Endothelial cell of umbilical vein (primary cell): ENCODE results near the gene CPLX1. TPM values are rescaled to one million over a fixed set of nuclear protein-coding genes. Genes with fewer than 3 reads are reported as not detected.

Experiments
- BruUV-seq: library from RNA; stranded (reverse); fragments of 400-500 nt; replicated peaks from 2 replicates; lab custom pipeline; 2021; lab: Mats Ljungman, UMichigan
- CTCF ChIA-PET: fragments of 300-600, 350-600 bp; sonication (Branson Sonifier 250); formaldehyde crosslinking; loops from one replicate; lab custom pipeline; 2021; ENCODE audit warnings: antibody characterized with exemption, inconsistent platforms; lab: Charles Lee
- POLR2A ChIA-PET: fragments of 300-600, 350-600 bp; sonication (Branson Sonifier 250); formaldehyde crosslinking; loops from one replicate; lab custom pipeline; 2021; ENCODE audit warnings: antibody characterized with exemption, inconsistent platforms; lab: Charles Lee
- DNase-seq: peaks from one replicate; pipeline ENCODE4 v3.0.0-alpha.2; 2011; ENCODE audit warnings: low read depth, low spot score
- FAIRE-seq: peaks from 2 replicates; lab custom pipeline; 2011; peaks lifted over from hg19 to GRCh38; lab: Jason Lieb, UNC
- H2AFZ ChIP-seq: 2 replicates; pipeline ENCODE4 v1.6.0; 2012; ENCODE audit warnings: low read depth, low read length, control low read depth, inconsistent platforms
- H3K27ac ChIP-seq: 2 replicates; pipeline ENCODE4 v1.5.1; 2011; ENCODE audit warnings: low read depth, mild to moderate bottlenecking, control low read depth, low read length, moderate library complexity; ENCODE audit not compliant: insufficient read depth
- H3K27me3 ChIP-seq, 2 experiments: 2 replicates each; pipeline versions ENCODE4 v1.6.0 to v1.6.1; 2011; ENCODE audit warnings: low read length in 2 of 2, mixed read lengths in 1 of 2; ENCODE audit not compliant: control insufficient read depth in 2 of 2, insufficient read depth in 2 of 2
- H3K36me3 ChIP-seq, 2 experiments: 2 replicates in 1 of 2; 3 replicates in 1 of 2; pipeline ENCODE4 v1.5.1; 2011; ENCODE audit warnings: low read length in 2 of 2, mild to moderate bottlenecking in 1 of 2, moderate library complexity in 1 of 2; ENCODE audit not compliant: control insufficient read depth in 2 of 2, insufficient read depth in 2 of 2; ENCODE audit errors: extremely low read depth in 1 of 2
- H3K4me1 ChIP-seq: 3 replicates; pipeline ENCODE4 v1.5.1; 2011; ENCODE audit warnings: mild to moderate bottlenecking, low read length; ENCODE audit not compliant: control insufficient read depth, insufficient read depth; ENCODE audit errors: extremely low read depth
- H3K4me2 ChIP-seq: 2 replicates; pipeline ENCODE4 v1.6.1; 2011; ENCODE audit warnings: low read length, control low read depth, mixed read lengths; ENCODE audit not compliant: insufficient read depth
- H3K4me3 ChIP-seq, 3 experiments: fragments of 200-600 bp in 1 of 3; sonication (generic), shearing (Covaris generic) in 1 of 3; replicated peaks in 1 of 3; 2 replicates each; pipeline ENCODE4 v1.5.1; 2011 to 2016; ENCODE audit warnings: control low read depth in 3 of 3, low read length in 3 of 3, mild to moderate bottlenecking in 2 of 3, inconsistent platforms in 1 of 3, low read depth in 1 of 3, moderate library complexity in 1 of 3; ENCODE audit not compliant: insufficient read depth in 1 of 3
- H3K79me2 ChIP-seq: 2 replicates; pipeline ENCODE4 v1.6.0; 2012; ENCODE audit warnings: low read length, inconsistent platforms; ENCODE audit not compliant: control insufficient read depth, insufficient read depth
- H3K9ac ChIP-seq: replicated peaks from 2 replicates; pipeline ENCODE3; 2011; ENCODE audit warnings: low read length, control low read depth; ENCODE audit not compliant: insufficient read depth; ENCODE audit errors: extremely low read depth
- H3K9me1 ChIP-seq: replicated peaks from 3 replicates; pipeline ENCODE4 v1.6.0; 2011; ENCODE audit warnings: mild to moderate bottlenecking, low read length; ENCODE audit not compliant: control insufficient read depth, insufficient read depth; ENCODE audit errors: extremely low read depth
- H3K9me3 ChIP-seq: replicated peaks from 2 replicates; pipeline ENCODE4 v1.5.1; 2012; ENCODE audit warnings: low read length, inconsistent platforms; ENCODE audit not compliant: control insufficient read depth, insufficient read depth
- H4K20me1 ChIP-seq: replicated peaks from 2 replicates; pipeline ENCODE3; 2011; ENCODE audit warnings: mild to moderate bottlenecking, low read length; ENCODE audit not compliant: control insufficient read depth, insufficient read depth; ENCODE audit errors: extremely low read depth
- EZH2 ChIP-seq: IDR thresholded peaks from 2 replicates; pipeline ENCODE4 v1.6.1; 2012; ENCODE audit warnings: borderline replicate concordance, low read depth, mild to moderate bottlenecking, moderate library complexity, low read length, inconsistent platforms; ENCODE audit not compliant: severe bottlenecking
- FOS ChIP-seq: IDR thresholded peaks from 2 replicates; pipeline ENCODE4 v1.6.1; 2011; ENCODE audit warnings: mild to moderate bottlenecking, low read length, moderate library complexity, borderline replicate concordance; ENCODE audit not compliant: insufficient read depth
- GATA2 ChIP-seq: IDR thresholded peaks from 2 replicates; pipeline ENCODE4 v1.7.0; 2011; ENCODE audit warnings: low read depth, mild to moderate bottlenecking, moderate library complexity, mixed read lengths, low read length; ENCODE audit not compliant: insufficient read length, insufficient read depth
- JUN ChIP-seq: IDR thresholded peaks from 2 replicates; pipeline ENCODE4 v1.6.1; 2011; ENCODE audit warnings: borderline replicate concordance, low read depth; ENCODE audit not compliant: insufficient read length, insufficient read depth
- MYC ChIP-seq: IDR thresholded peaks from one replicate; pipeline ENCODE4 v1.6.1; 2011; ENCODE audit warnings: mild to moderate bottlenecking, low read depth, low read length
- POLR2A ChIP-seq: IDR thresholded peaks from 2 replicates; pipeline ENCODE4 v1.6.1; 2012; ENCODE audit warnings: low read depth, mild to moderate bottlenecking, control low read depth, low read length
- POLR2AphosphoS5 ChIP-seq: IDR thresholded peaks from 2 replicates; pipeline ENCODE4 v1.6.1; 2012; ENCODE audit warnings: low read depth, mild to moderate bottlenecking, control low read depth, low read length, moderate library complexity; ENCODE audit not compliant: insufficient read depth
- dilution Hi-C: fragments of 300-500 bp; cut with MboI; formaldehyde crosslinking; loops from one replicate; pipeline ENCODE4 v1.15.0; 2019; ENCODE audit warnings: low sequenced_read_pairs; ENCODE audit not compliant: extremely low pct_ligation_motif_present
- intact Hi-C: fragments of 100-400 bp; cut with micrococcal nuclease; formaldehyde crosslinking; loops from one replicate; pipeline ENCODE4 v1.10.0; 2022
- polyA plus RNA-seq, 4 experiments: library from polyadenylated mRNA; depleted of rRNA in 3 of 4; stranded (reverse) in 3 of 4; unstranded in 1 of 4; fragments of >200 nt; gene quantifications; 2 replicates each; pipeline versions ENCODE4 v1.2.1 to v1.2.3, GENCODE V29; 2011 to 2012; ENCODE audit warnings: missing spikeins in 1 of 4
- total RNA-seq: library from RNA; stranded (reverse); gene quantifications from 2 replicates; pipeline ENCODE4 v1.2.3, GENCODE V29; 2021
- TF ChIP-seq, protein P1 (sequence below): IDR thresholded peaks from 2 replicates; pipeline ENCODE4 v1.6.1; 2011; ENCODE audit not compliant: insufficient read depth, insufficient read length
- TF ChIP-seq, protein P2 (sequence below), 2 donors: IDR thresholded peaks; 1 replicate in 1 of 2; 2 replicates in 1 of 2; pipeline ENCODE4 v1.5.1; 2011; ENCODE audit warnings: low read length in 2 of 2, mild to moderate bottlenecking in 2 of 2, moderate library complexity in 2 of 2, control low read depth in 1 of 2, inconsistent platforms in 1 of 2, low read depth in 1 of 2; ENCODE audit not compliant: insufficient read depth in 1 of 2; ENCODE audit errors: extremely low read depth in 1 of 2

The CPLX1 gene
- total and polyA plus RNA-seq, 2 donors (not counting 3 experiments of a cell fraction or from before 2014, with no cell fraction given): 1.0 to 1.8 TPM

DNA sequence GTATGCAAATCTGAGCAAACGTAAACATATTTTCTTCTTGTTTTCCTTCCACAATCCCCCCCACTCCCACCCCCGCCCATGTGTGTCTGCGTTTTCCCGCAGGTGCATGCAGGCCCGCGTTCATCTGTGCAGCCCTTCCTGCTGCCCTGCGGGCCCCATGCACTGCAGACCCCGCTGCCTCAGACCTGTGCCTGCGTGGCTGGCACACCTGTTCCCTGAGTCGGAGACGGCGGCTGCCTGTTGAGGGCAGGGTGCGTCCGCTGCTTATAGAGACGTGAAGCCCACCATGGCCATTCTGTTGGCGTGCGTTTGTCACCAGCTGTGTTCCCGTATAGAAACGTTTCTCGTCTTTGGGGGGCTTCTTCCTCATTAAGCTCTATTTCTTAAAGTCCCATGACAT, 68.8 kb downstream of the CPLX1 start:
- Histone ChIP-seq H2AFZ (no peak overlapping the region), H3K9ac (no peak overlapping the region), H3K36me3 (peaks cover 6 to 32% of the 10 kb centered on the region in 2 experiments), H3K27me3 (no peaks in the 10 kb centered on the region), H3K4me2 (no peak overlapping the region), H3K27ac (no peak overlapping the region), H4K20me1 (no peaks in the 10 kb centered on the region), H3K4me1 (peaks cover 4% of the 10 kb centered on the region), H3K9me1 (no peaks in the 10 kb centered on the region), H3K9me3 (no peaks in the 10 kb centered on the region), H3K79me2 (peaks cover 2% of the 10 kb centered on the region), H3K4me3 (no peak overlapping the region)
- POLR2A ChIA-PET: no interaction called here
- intact Hi-C loops: no loop called here
- TF ChIP-seq, protein P1, sequence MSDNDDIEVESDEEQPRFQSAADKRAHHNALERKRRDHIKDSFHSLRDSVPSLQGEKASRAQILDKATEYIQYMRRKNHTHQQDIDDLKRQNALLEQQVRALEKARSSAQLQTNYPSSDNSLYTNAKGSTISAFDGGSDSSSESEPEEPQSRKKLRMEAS: no peak
- TF ChIP-seq MYC: no peak
- no peak for TF ChIP-seq GATA2
- TF ChIP-seq, protein P2, sequence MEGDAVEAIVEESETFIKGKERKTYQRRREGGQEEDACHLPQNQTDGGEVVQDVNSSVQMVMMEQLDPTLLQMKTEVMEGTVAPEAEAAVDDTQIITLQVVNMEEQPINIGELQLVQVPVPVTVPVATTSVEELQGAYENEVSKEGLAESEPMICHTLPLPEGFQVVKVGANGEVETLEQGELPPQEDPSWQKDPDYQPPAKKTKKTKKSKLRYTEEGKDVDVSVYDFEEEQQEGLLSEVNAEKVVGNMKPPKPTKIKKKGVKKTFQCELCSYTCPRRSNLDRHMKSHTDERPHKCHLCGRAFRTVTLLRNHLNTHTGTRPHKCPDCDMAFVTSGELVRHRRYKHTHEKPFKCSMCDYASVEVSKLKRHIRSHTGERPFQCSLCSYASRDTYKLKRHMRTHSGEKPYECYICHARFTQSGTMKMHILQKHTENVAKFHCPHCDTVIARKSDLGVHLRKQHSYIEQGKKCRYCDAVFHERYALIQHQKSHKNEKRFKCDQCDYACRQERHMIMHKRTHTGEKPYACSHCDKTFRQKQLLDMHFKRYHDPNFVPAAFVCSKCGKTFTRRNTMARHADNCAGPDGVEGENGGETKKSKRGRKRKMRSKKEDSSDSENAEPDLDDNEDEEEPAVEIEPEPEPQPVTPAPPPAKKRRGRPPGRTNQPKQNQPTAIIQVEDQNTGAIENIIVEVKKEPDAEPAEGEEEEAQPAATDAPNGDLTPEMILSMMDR (IDR thresholded peaks at IDR 0.05; ENCODE audit: extremely low read depth in 1 of 2, insufficient read depth in 1 of 2, low read depth in 1 of 2, low read length in 2 of 2): no peak
- no peak for TF ChIP-seq POLR2AphosphoS5
- TF ChIP-seq FOS: no peak
- no peak for TF ChIP-seq JUN
- no peak for TF ChIP-seq POLR2A
- no peak for TF ChIP-seq EZH2
- CTCF ChIA-PET: interaction anchor here (0.6 to 2.1 kb wide), 2 partner anchors 14 to 15 kb away, joined by 3 to 10 read pairs; no protein-coding TSS in a partner anchor
- DNase-seq (no peak), FAIRE-seq (no peak)
- dilution Hi-C loops: no loop called here
- no TSS peak for BruUV-seq
